Thyroid gland (tissue), 4 donors: ENCODE results near the gene EML2. TPM values are rescaled to one million over a fixed set of nuclear protein-coding genes. Genes with fewer than 3 reads are reported as not detected.

Experiments used
- DNase-seq, 2 donors: peaks; one replicate each; pipeline ENCODE4 v3.0.0-alpha.2; 2019
- H3K27ac ChIP-seq, 3 donors: fragments of 200-600 bp; sonication (generic); 1 replicate in 2 of 3; 2 replicates in 1 of 3; pipeline ENCODE4 v1.5.1; 2016 to 2019; ENCODE audit warnings: mild to moderate bottlenecking in 1 of 3, moderate library complexity in 1 of 3
- H3K27me3 ChIP-seq: fragments of 200-600 bp; sonication (generic); one replicate; pipeline ENCODE4 v1.5.1; 2019
- H3K36me3 ChIP-seq, 2 donors: fragments of 200-600 bp; sonication (generic); one replicate each; pipeline ENCODE4 v1.5.1; 2016 to 2019
- H3K4me1 ChIP-seq, 2 donors: fragments of 200-600 bp; sonication (generic); one replicate each; pipeline ENCODE4 v1.5.1; 2017 to 2019
- H3K4me3 ChIP-seq, 3 donors: fragments of 200-600 bp; sonication (generic); replicated peaks in 1 of 3; 1 replicate in 2 of 3; 2 replicates in 1 of 3; pipeline ENCODE4 v1.5.1; 2016; ENCODE audit warnings: mild to moderate bottlenecking in 1 of 3
- H3K9me3 ChIP-seq: fragments of 200-600 bp; sonication (generic); one replicate; pipeline ENCODE4 v1.5.1; 2017
- CTCF ChIP-seq, 6 experiments: fragments of 200-600 bp in 3 of 6; fragments of 450-650 bp in 3 of 6; sonication (generic) in 3 of 6; IDR thresholded peaks; one replicate each; pipeline ENCODE4 v1.5.1; 2016 to 2019; ENCODE audit warnings: antibody characterized with exemption in 6 of 6, mild to moderate bottlenecking in 2 of 6, inconsistent platforms in 1 of 6, moderate library complexity in 1 of 6
- POLR2A ChIP-seq, 2 donors: fragments of 450-650 bp; IDR thresholded peaks; one replicate each; pipeline ENCODE4 v1.6.1; 2017; ENCODE audit warnings: antibody characterized with exemption in 2 of 2, mild to moderate bottlenecking in 2 of 2, moderate library complexity in 1 of 2
- WGBS, 2 donors: methylation state at CpG; one replicate each; pipeline ENCODE4 v1.1.5; 2017; 5-methylcytosine and 5-hydroxymethylcytosine counted together
- intact Hi-C: fragments of 100-400 bp; cut with DNase I; formaldehyde crosslinking; loops from one replicate; pipeline ENCODE4 v1.15.1; 2023
- total RNA-seq, 4 donors: library from RNA; depleted of rRNA; stranded (reverse); fragments of >200 nt; gene quantifications; one replicate each; pipeline ENCODE4 v1.2.3, GENCODE V29; 2016

EML2 gene
- total RNA-seq, 4 donors from 2014 or later = 33.1 to 148 (median 36.8) TPM

- TF ChIP-seq POLR2A (IDR thresholded peaks at IDR 0.05) (no peak), CTCF (IDR thresholded peaks at IDR 0.05) (no peak)
- peak; percentile 23 to 27 for DNase-seq
- peak overlapping the region in 1 of 3 donors; percentile 68 for H3K4me3 ChIP-seq
These were observed 1.1 kb downstream of the EML2 start for GRCh38 chr19:45637890-45638667.

GRCh38 chr19:45636902-45637301 is 2.3 kb downstream of the EML2 start:
- WGBS, 2 donors = 51 to 65% methylated on average over 2 of the region's 2 CpGs
- TF ChIP-seq CTCF (IDR thresholded peaks at IDR 0.05) (no peak), POLR2A (IDR thresholded peaks at IDR 0.05) (no peak)
- H3K27me3 ChIP-seq = no peaks in the 10 kb centered on the region
- intact Hi-C loops = no loop called here
- DNase-seq = no peak
- H3K27ac ChIP-seq = no peak overlapping the region
- no peak overlapping the region for H3K4me3 ChIP-seq
- peaks cover 15 to 26% of the 10 kb centered on the region in 2 donors for H3K4me1 ChIP-seq
- H3K36me3 ChIP-seq = no peaks in the 10 kb centered on the region
- no peaks in the 10 kb centered on the region for H3K9me3 ChIP-seq

More at GRCh38 chr19:45637890-45638667, 1.1 kb downstream of the EML2 start:
- Histone ChIP-seq H3K4me1 (peaks cover 19 to 34% of the 10 kb centered on the region in 2 donors), H3K36me3 (no peaks in the 10 kb centered on the region), H3K9me3 (no peaks in the 10 kb centered on the region), H3K27me3 (no peaks in the 10 kb centered on the region), H3K27ac (no peak overlapping the region)
- intact Hi-C loops = no loop called here
- WGBS, 2 donors = 65 to 74% methylated on average over 16 to 19 of the region's 19 CpGs

GRCh38 chr19:45636275-45636674 is 2.9 kb downstream of the EML2 start:
- DNase-seq = no peak
- Histone ChIP-seq H3K9me3 (no peaks in the 10 kb centered on the region), H3K4me3 (no peak overlapping the region), H3K4me1 (peaks cover 9 to 20% of the 10 kb centered on the region in 2 donors), H3K27me3 (no peaks in the 10 kb centered on the region), H3K27ac (no peak overlapping the region), H3K36me3 (no peaks in the 10 kb centered on the region)
- 100% methylated on average over 1 of the region's 1 CpG for WGBS, 2 donors
- no peak for TF ChIP-seq POLR2A (IDR thresholded peaks at IDR 0.05)
- TF ChIP-seq CTCF (IDR thresholded peaks at IDR 0.05) = no peak
- intact Hi-C loops = no loop called here

- H3K27ac ChIP-seq = no peak overlapping the region
- H3K9me3 ChIP-seq = no peaks in the 10 kb centered on the region
- WGBS, 2 donors = 49 to 62% methylated on average over 19 to 27 of the region's 27 CpGs
- no peaks in the 10 kb centered on the region for H3K27me3 ChIP-seq
- no peak for TF ChIP-seq POLR2A (IDR thresholded peaks at IDR 0.05)
- no peak for TF ChIP-seq CTCF (IDR thresholded peaks at IDR 0.05)
- peaks cover 0 to 5% of the 10 kb centered on the region in 2 donors for H3K36me3 ChIP-seq
- intact Hi-C loops = no loop called here
- no peak overlapping the region for H3K4me3 ChIP-seq
- peaks cover 0 to 3% of the 10 kb centered on the region in 2 donors for H3K4me1 ChIP-seq
- peak; percentile 63 to 72 for DNase-seq
These were observed 6.6 kb downstream of the EML2 start for GRCh38 chr19:45632468-45633196.

- WGBS, 2 donors = 92 to 97% methylated on average over 2 of the region's 2 CpGs
- no peak for DNase-seq
- Histone ChIP-seq H3K36me3 (peaks cover 0 to 8% of the 10 kb centered on the region in 2 donors), H3K4me3 (no peak overlapping the region), H3K27ac (no peak overlapping the region), H3K9me3 (no peaks in the 10 kb centered on the region), H3K4me1 (peaks cover 0 to 3% of the 10 kb centered on the region in 2 donors), H3K27me3 (no peaks in the 10 kb centered on the region)
- intact Hi-C loops = no loop called here
- TF ChIP-seq POLR2A (IDR thresholded peaks at IDR 0.05) = no peak
- no peak for TF ChIP-seq CTCF (IDR thresholded peaks at IDR 0.05)
These were observed 8.7 kb downstream of the EML2 start for GRCh38 chr19:45630463-45630862.
